ENCODE results near the gene ANKRD37. TPM values are rescaled to one million over a fixed set of nuclear protein-coding genes. Genes with fewer than 3 reads are reported as not detected.
A peak's percentile ranks its signal among the peaks of the same experiment; 100 is the strongest.

Gene ANKRD37
- total and polyA plus RNA-seq, 9 of the 15 experiments (the other 6 are each of a cell fraction or from before 2014, with no cell fraction given) = 1.3 to 53.7 (median 3.6) TPM

GRCh38 chr4:185425647-185426352 is 29.2 kb downstream of the ANKRD37 start, which contains the start of gene UFSP2 (continued):
- TF ChIP-seq NEUROD1 (IDR thresholded peaks at IDR 0.05; ENCODE audit: borderline replicate concordance, low read depth, low read length, partially characterized antibody) = no peak
- TF ChIP-seq ZNF184 (CRISPR knock-in tag; IDR thresholded peaks at IDR 0.05) = no peak
- no peak for TF ChIP-seq EHMT2 (IDR thresholded peaks at IDR 0.05)
- peak; percentile 57 for TF ChIP-seq MYC (IDR thresholded peaks at IDR 0.05; ENCODE audit: low read depth, low read length)
- no peak for TF ChIP-seq MYC (CRISPR knock-in tag; IDR thresholded peaks at IDR 0.05; ENCODE audit: borderline replicate concordance, low read depth)
- peak; percentile 30; the same call in 1 of the 2 replicates for TF ChIP-seq ZNF766 (CRISPR knock-in tag; conservative IDR thresholded peaks at IDR 0.05)
- TF ChIP-seq POLR2A (conservative IDR thresholded peaks at IDR 0.05) = peak; percentile 75; the same call in 1 of the 2 replicates
- peak; percentile 55 for TF ChIP-seq CTBP1 (IDR thresholded peaks at IDR 0.05; ENCODE audit: borderline replicate concordance)
- peak; percentile 71; the same call in 1 of the 2 replicates for TF ChIP-seq ZNF644 (tag; IDR thresholded peaks at IDR 0.05; ENCODE audit: low read depth)
- TF ChIP-seq MTA2 (IDR thresholded peaks at IDR 0.05; ENCODE audit: low read depth) = no peak
- TF ChIP-seq TAF1 (IDR thresholded peaks at IDR 0.05; ENCODE audit: control insufficient read depth, extremely low read depth, insufficient read depth, low read length, severe bottlenecking) = peak; percentile 64
- TF ChIP-seq CBX5 (IDR thresholded peaks at IDR 0.05; ENCODE audit: borderline replicate concordance, low read depth) = 0 out of 2 replicates have a peak, but pooled peaks have one; percentile 51
- no peak for TF ChIP-seq FOXO4 (CRISPR knock-in tag; IDR thresholded peaks at IDR 0.05)
- TF ChIP-seq ZBTB11 (CRISPR knock-in tag; IDR thresholded peaks at IDR 0.05) = peak in 1 of 3 experiments; percentile 58; a peak in 1 of 6 replicates
- no peak for TF ChIP-seq ZFPM2 (CRISPR knock-in tag; IDR thresholded peaks at IDR 0.05)
- no peak for TF ChIP-seq KLF16 (IDR thresholded peaks at IDR 0.05)
- TF ChIP-seq ZKSCAN8 (CRISPR knock-in tag; IDR thresholded peaks at IDR 0.05) = no peak
- peak; percentile 78 for TF ChIP-seq BCOR (IDR thresholded peaks at IDR 0.05)
- TF ChIP-seq FOXJ2 (tag; IDR thresholded peaks at IDR 0.05) = peak; percentile 99
- no peak for TF ChIP-seq NFXL1 (CRISPR knock-in tag; IDR thresholded peaks at IDR 0.05)
- TF ChIP-seq CBFB (CRISPR knock-in tag; IDR thresholded peaks at IDR 0.05) = peak; percentile 67; the same call in 1 of the 2 replicates
- no peak for TF ChIP-seq FOXA1 (IDR thresholded peaks at IDR 0.05; ENCODE audit: borderline replicate concordance)
- TF ChIP-seq GTF2E2 (tag; IDR thresholded peaks at IDR 0.05) = no peak
- no peak for TF ChIP-seq ZNF764 (CRISPR knock-in tag; IDR thresholded peaks at IDR 0.05; ENCODE audit: low read depth)
- no peak for TF ChIP-seq TGIF2 (CRISPR knock-in tag; IDR thresholded peaks at IDR 0.05)

Measured in K562 (cell line).